Subcutaneous adipose tissue (tissue), 4 donors: Measurements from ENCODE around the gene LYAR. TPM values are rescaled to one million over a fixed set of nuclear protein-coding genes. Genes with fewer than 3 reads are reported as not detected.

Experiments
- CTCF ChIP-seq: fragments of 450-650 bp; IDR thresholded peaks from one replicate; pipeline ENCODE4 v1.5.1; 2016; ENCODE audit warnings: low read depth, mild to moderate bottlenecking, control low read depth, antibody characterized with exemption, moderate library complexity
- total RNA-seq, 4 donors: library from RNA; depleted of rRNA; stranded (reverse); fragments of >200 nt; gene quantifications; one replicate each; pipeline ENCODE4 v1.1.0, GENCODE V29; 2016

LYAR gene
- 10 to 100 TPM; 10.2 to 19.1 (median 13.5) TPM for total RNA-seq

DNA sequence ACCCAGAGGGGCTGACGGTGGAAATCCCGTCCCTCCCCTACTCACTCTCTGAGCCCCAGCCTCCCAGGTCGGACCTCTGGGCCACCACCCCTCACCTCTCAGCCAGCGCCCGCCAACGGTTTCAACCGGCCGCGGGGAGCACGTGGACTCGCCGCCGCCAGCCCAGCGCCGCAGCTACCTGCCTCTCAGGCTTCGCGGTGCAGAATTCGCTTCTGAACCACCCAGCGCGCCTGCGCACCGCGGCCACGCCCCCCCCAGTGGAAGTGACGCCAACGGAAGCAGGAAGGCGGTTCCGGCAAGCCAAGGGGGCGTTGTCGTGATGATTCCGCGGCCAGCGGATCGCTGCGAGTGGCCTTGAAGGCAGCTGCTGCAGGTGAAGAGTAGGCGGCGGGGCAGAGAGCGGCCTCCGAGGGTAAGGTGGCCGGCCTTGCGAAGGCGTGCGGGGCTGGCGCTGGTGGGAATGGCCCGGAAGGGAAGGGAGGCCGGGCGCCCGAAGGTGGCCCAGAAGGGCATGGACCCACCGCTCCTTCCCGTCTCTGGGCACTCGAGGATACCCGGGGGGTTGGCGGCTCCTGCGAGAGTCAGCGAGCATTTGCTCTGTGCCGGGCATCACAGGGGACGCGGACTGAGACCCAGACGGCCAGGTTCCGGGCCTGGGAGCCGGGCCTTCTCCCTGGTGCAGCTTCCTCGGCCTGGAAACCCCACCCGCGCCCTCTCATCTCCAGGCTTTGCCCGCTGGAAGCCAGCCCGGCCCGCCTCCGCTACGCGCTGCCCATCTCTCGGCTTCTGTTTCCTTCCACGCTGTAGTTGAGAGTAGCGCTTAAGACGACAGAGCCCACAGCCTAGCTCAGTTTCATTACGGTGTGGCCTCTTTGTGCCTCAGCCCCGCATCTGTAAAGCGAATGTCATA is at the start of gene LYAR, which contains the start of gene ZBTB49:
Gene LYAR (minus strand): TSS at position 214 of the 910 bp plus-strand sequence. CDS start 6,412 bp downstream, outside the sequence.
Gene ZBTB49 (plus strand): TSS at position 311 of the 910 bp plus-strand sequence. CDS start 9,695 bp downstream, outside the sequence.
- TF ChIP-seq CTCF: no peak

GRCh38 chr4:4339504-4340085 is 49.6 kb upstream of the LYAR start:
- no peak for TF ChIP-seq CTCF

GRCh38 chr4:4338210-4339001 is 48.5 kb upstream of the LYAR start:
- no peak for TF ChIP-seq CTCF

GRCh38 chr4:4334798-4335520 is 45.0 kb upstream of the LYAR start:
- no peak for TF ChIP-seq CTCF

DNA sequence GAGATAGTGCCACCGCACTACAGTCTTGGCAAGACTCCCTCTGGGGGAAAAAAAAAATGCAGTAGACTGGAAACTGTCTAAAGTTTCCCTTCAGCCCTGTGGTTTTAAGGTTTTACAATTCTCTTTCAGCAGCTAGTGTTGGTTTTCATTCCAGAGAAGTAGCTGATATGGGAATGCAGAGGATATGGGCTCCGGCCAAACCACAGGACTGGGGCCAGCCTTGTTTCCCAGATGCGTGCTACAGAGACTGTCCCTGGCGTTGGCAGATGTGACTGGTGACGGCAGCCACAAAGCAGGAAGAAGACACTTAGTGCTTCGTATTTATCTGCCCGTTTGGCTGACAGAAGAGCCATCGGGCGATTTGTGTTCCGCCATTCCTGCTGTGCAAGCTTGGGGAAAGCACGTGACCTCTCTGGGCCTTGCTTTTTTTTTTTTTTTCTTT is 43.3 kb upstream of the LYAR start:
- no peak for TF ChIP-seq CTCF

DNA sequence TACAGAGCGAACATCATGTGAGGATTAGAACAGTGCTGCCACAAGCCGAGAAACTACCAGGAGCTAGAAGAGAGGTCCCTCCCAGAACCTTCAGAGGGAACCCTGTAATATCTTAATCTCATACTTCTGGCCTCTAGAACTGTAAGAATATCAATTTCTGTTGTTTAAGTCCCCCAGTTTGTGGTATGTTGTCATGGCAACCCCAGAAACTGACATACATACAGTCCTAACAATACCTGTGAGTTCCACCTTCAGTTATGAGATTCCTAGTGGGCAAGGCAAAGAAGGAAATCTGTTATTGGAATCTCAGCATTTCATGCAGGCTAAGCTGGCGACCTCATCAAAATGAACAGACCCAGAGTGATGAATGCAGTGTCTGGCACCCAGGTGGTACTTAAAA is 42.6 kb upstream of the LYAR start:
- TF ChIP-seq CTCF: no peak
